ENCODE results near the gene NBEA. TPM values are rescaled to one million over a fixed set of nuclear protein-coding genes. Genes with fewer than 3 reads are reported as not detected.

The NBEA gene
- total and polyA plus RNA-seq, 2 experiments from 2014 or later = 9.1 to 29.1 TPM

- H3F3A ChIP-seq (replicated peaks; ENCODE audit: low read depth) = no peaks in the 10 kb centered on the region
- no peak overlapping the region for H3K27ac ChIP-seq (ENCODE audit: low read depth)
- Mint-ChIP-seq H3K36me3 (ENCODE audit: low read depth) (no peaks in the 10 kb centered on the region), H3K4me1 (peaks cover 8% of the 10 kb centered on the region; the same call in 2 of the 3 replicates), H3K9me3 (no peaks in the 10 kb centered on the region), H3K4me3 (no peak overlapping the region), H3K27ac (no peak overlapping the region), H3K27me3 (ENCODE audit: insufficient read depth, low read depth, poor library complexity) (peaks cover 4% of the 10 kb centered on the region)
- H2AFZ ChIP-seq = no peak overlapping the region
- H3K4me1 ChIP-seq (ENCODE audit: insufficient read depth) = no peaks in the 10 kb centered on the region
- ATAC-seq = no peak
- H3K36me3 ChIP-seq (ENCODE audit: insufficient read depth) = no peaks in the 10 kb centered on the region
- H3K4me2 ChIP-seq = no peak overlapping the region
- TF ChIP-seq REST (IDR thresholded peaks at IDR 0.05; ENCODE audit: unreplicated experiment) (no peak), STAT1 (IDR thresholded peaks at IDR 0.05; ENCODE audit: unreplicated experiment) (no peak), ZNF331 (CRISPR knock-in tag; IDR thresholded peaks at IDR 0.05; ENCODE audit: low read depth) (no peak), EZH2 (IDR thresholded peaks at IDR 0.05; ENCODE audit: low read depth, unreplicated experiment) (no peak), CREB1 (CRISPR knock-in tag; IDR thresholded peaks at IDR 0.05; ENCODE audit: low read depth) (no peak), ZNF462 (CRISPR knock-in tag; IDR thresholded peaks at IDR 0.05) (no peak), NANOG (IDR thresholded peaks at IDR 0.05; ENCODE audit: borderline replicate concordance) (no peak), EZH2phosphoT487 (IDR thresholded peaks at IDR 0.05; ENCODE audit: unreplicated experiment) (no peak), ETS1 (IDR thresholded peaks at IDR 0.05) (no peak), CTCF (conservative IDR thresholded peaks at IDR 0.05; ENCODE audit: low read depth in 2 of 2) (no peak)
- H3K4me3 ChIP-seq = no peak overlapping the region
- H4K20me1 ChIP-seq (replicated peaks; ENCODE audit: insufficient read depth) = no peaks in the 10 kb centered on the region
- no peaks in the 10 kb centered on the region for H3K9me2 ChIP-seq (ENCODE audit: insufficient read depth)
- no peaks in the 10 kb centered on the region for H3K79me2 ChIP-seq (replicated peaks; ENCODE audit: insufficient read depth)
- DNase-seq (ENCODE audit: low spot score) = no peak
- no peaks in the 10 kb centered on the region for H3K27me3 ChIP-seq (ENCODE audit: insufficient read depth)
Observed at GRCh38 chr13:35349052-35349451, 407.0 kb downstream of the NBEA start.

All from GM23338 (cell line).